H1 (cell line): ENCODE data around the gene TGFB2. TPM values are rescaled to one million over a fixed set of nuclear protein-coding genes. Genes with fewer than 3 reads are reported as not detected.

Experiments used
- CTCF ChIA-PET: fragments of 300-600 bp; sonication (Branson Sonifier 250); formaldehyde crosslinking; loops from one replicate; lab custom pipeline; 2021; ENCODE audit not compliant: partially characterized antibody; lab: Charles Lee
- POLR2A ChIA-PET: fragments of 300-600 bp; sonication (Branson Sonifier 250); formaldehyde crosslinking; loops from one replicate; lab custom pipeline; 2021; ENCODE audit warnings: inconsistent platforms; ENCODE audit not compliant: partially characterized antibody; lab: Charles Lee
- DNase-seq, 2 experiments: peaks; one replicate each; pipeline versions ENCODE4 v3.0.0 to v3.0.0-alpha.2; 2010 to 2022; ENCODE audit warnings: low spot score in 2 of 2, low read depth in 1 of 2, mixed read lengths in 1 of 2
- FAIRE-seq: peaks from 2 replicates; lab custom pipeline; 2011; peaks lifted over from hg19 to GRCh38; lab: Jason Lieb, UNC
- H2AFZ ChIP-seq: 2 replicates; pipeline ENCODE4 v1.8.1; 2012; ENCODE audit warnings: low read length, inconsistent platforms
- H2AK5ac ChIP-seq: 2 replicates; pipeline ENCODE4 v1.6.1; 2013; ENCODE audit warnings: low read depth, low read length
- H2BK120ac ChIP-seq: replicated peaks from 2 replicates; pipeline ENCODE3; 2013; ENCODE audit warnings: low read depth, low read length, inconsistent platforms
- H2BK12ac ChIP-seq: 2 replicates; pipeline ENCODE4 v1.6.1; 2013; ENCODE audit warnings: low read depth, low read length
- H2BK15ac ChIP-seq: 2 replicates; pipeline ENCODE4 v1.6.1; 2013; ENCODE audit warnings: low read length
- H2BK20ac ChIP-seq: 2 replicates; pipeline ENCODE4 v1.6.1; 2013; ENCODE audit warnings: low read length
- H2BK5ac ChIP-seq: 2 replicates; pipeline ENCODE4 v1.6.1; 2013; ENCODE audit warnings: low read depth, low read length
- H3K14ac ChIP-seq: 2 replicates; pipeline ENCODE4 v1.6.1; 2013; ENCODE audit warnings: inconsistent platforms; ENCODE audit not compliant: insufficient read length
- H3K18ac ChIP-seq: 2 replicates; pipeline ENCODE4 v1.6.1; 2013; ENCODE audit warnings: low read length; ENCODE audit errors: extremely low read depth
- H3K23ac ChIP-seq: 2 replicates; pipeline ENCODE4 v1.6.1; 2013; ENCODE audit warnings: inconsistent platforms; ENCODE audit not compliant: insufficient read length
- H3K23me2 ChIP-seq: 2 replicates; pipeline ENCODE4 v1.6.1; 2013; ENCODE audit warnings: low read depth, low read length
- H3K27ac ChIP-seq: 2 replicates; pipeline ENCODE4 v1.6.1; 2011; ENCODE audit warnings: low read depth, low read length, inconsistent platforms
- H3K27me3 ChIP-seq, 4 experiments: replicated peaks in 1 of 4; 1 replicate in 1 of 4; 2 replicates in 3 of 4; pipeline versions ENCODE4 v1.6.1 to v1.8.1; 2011 to 2013; ENCODE audit warnings: low read length in 3 of 4, mild to moderate bottlenecking in 3 of 4, inconsistent platforms in 2 of 4, mixed read lengths in 2 of 4, moderate library complexity in 1 of 4; ENCODE audit not compliant: control insufficient read depth in 3 of 4, insufficient read depth in 3 of 4; ENCODE audit errors: extremely low read depth in 1 of 4
- H3K36me3 ChIP-seq, 4 experiments: 2 replicates each; pipeline versions ENCODE4 v1.6.1 to v1.8.1; 2011 to 2013; ENCODE audit warnings: mild to moderate bottlenecking in 4 of 4, low read length in 3 of 4, moderate library complexity in 2 of 4, control low read depth in 1 of 4, inconsistent platforms in 1 of 4; ENCODE audit not compliant: insufficient read depth in 4 of 4, control insufficient read depth in 2 of 4
- H3K4ac ChIP-seq: replicated peaks from 2 replicates; pipeline ENCODE3; 2013; ENCODE audit warnings: low read length, low read depth, mixed read lengths, inconsistent platforms; ENCODE audit not compliant: insufficient read length
- H3K4me1 ChIP-seq, 4 experiments: replicated peaks in 1 of 4; 1 replicate in 1 of 4; 2 replicates in 3 of 4; pipeline versions ENCODE4 v1.6.1 to v1.8.1; 2011 to 2013; ENCODE audit warnings: low read length in 3 of 4, inconsistent platforms in 2 of 4, mixed read lengths in 1 of 4; ENCODE audit not compliant: insufficient read depth in 4 of 4, control insufficient read depth in 3 of 4
- H3K4me2 ChIP-seq, 2 experiments: 2 replicates each; pipeline versions ENCODE4 v1.6.1 to v1.8.1; 2011 to 2013; ENCODE audit warnings: low read depth in 2 of 2, low read length in 2 of 2, control low read depth in 1 of 2, inconsistent platforms in 1 of 2, mild to moderate bottlenecking in 1 of 2; ENCODE audit not compliant: insufficient read depth in 1 of 2
- H3K4me3 ChIP-seq, 4 experiments: fragments of 200-600, 300-600 bp in 1 of 4; sonication (generic), shearing (Covaris generic), sonication (Bioruptor Twin) in 1 of 4; 2 replicates each; pipeline versions ENCODE4 v1.5.1 to v1.8.1; 2011 to 2016; ENCODE audit warnings: low read length in 4 of 4, low read depth in 3 of 4, control low read depth in 2 of 4, inconsistent platforms in 2 of 4, mild to moderate bottlenecking in 2 of 4, mixed read lengths in 1 of 4, moderate library complexity in 1 of 4; ENCODE audit not compliant: insufficient read depth in 2 of 4; ENCODE audit errors: extremely low read depth in 1 of 4
- H3K56ac ChIP-seq: replicated peaks from 2 replicates; pipeline ENCODE3; 2013; ENCODE audit warnings: low read depth, mild to moderate bottlenecking, mixed read lengths, low read length, inconsistent platforms; ENCODE audit not compliant: insufficient read length
- H3K79me1 ChIP-seq: 2 replicates; pipeline ENCODE4 v1.6.1; 2013; ENCODE audit warnings: low read depth, low read length, control low read depth
- H3K79me2 ChIP-seq, 2 experiments: 2 replicates each; pipeline versions ENCODE4 v1.6.1 to v1.8.1; 2012 to 2013; ENCODE audit warnings: low read length in 2 of 2, mild to moderate bottlenecking in 2 of 2, inconsistent platforms in 1 of 2; ENCODE audit not compliant: insufficient read depth in 2 of 2, control insufficient read depth in 1 of 2
- H3K9ac ChIP-seq, 4 experiments: replicated peaks in 1 of 4; 1 replicate in 1 of 4; 2 replicates in 3 of 4; pipeline versions ENCODE4 v1.6.1 to v1.8.1; 2011 to 2013; ENCODE audit warnings: low read depth in 3 of 4, low read length in 3 of 4, control low read depth in 2 of 4, mild to moderate bottlenecking in 2 of 4, moderate library complexity in 2 of 4, inconsistent platforms in 1 of 4; ENCODE audit errors: extremely low read depth in 1 of 4
- H3K9me3 ChIP-seq, 2 experiments: 2 replicates each; pipeline versions ENCODE4 v1.6.1 to v1.8.1; 2012 to 2013; ENCODE audit warnings: mild to moderate bottlenecking in 2 of 2, moderate library complexity in 2 of 2, control low read depth in 1 of 2, inconsistent platforms in 1 of 2, low read depth in 1 of 2, low read length in 1 of 2, mixed read lengths in 1 of 2; ENCODE audit not compliant: insufficient read depth in 2 of 2
- H4K20me1 ChIP-seq, 2 experiments: replicated peaks in 1 of 2; 2 replicates each; pipeline versions ENCODE3 to v1.8.1; 2011 to 2013; ENCODE audit warnings: inconsistent platforms in 2 of 2, low read length in 2 of 2, mild to moderate bottlenecking in 1 of 2; ENCODE audit not compliant: insufficient read depth in 2 of 2, control insufficient read depth in 1 of 2
- H4K5ac ChIP-seq: 2 replicates; pipeline ENCODE4 v1.6.1; 2013; ENCODE audit warnings: low read length, low read depth, mixed read lengths, inconsistent platforms; ENCODE audit not compliant: insufficient read length
- H4K8ac ChIP-seq: 2 replicates; pipeline ENCODE4 v1.8.0; 2013; ENCODE audit warnings: mild to moderate bottlenecking, moderate library complexity, low read length, inconsistent platforms; ENCODE audit not compliant: insufficient read depth; ENCODE audit errors: extremely low read depth
- H4K91ac ChIP-seq: replicated peaks from 2 replicates; pipeline ENCODE3; 2013; ENCODE audit warnings: low read length, mixed read lengths, inconsistent platforms; ENCODE audit not compliant: insufficient read length
- BRCA1 ChIP-seq: IDR thresholded peaks from 2 replicates; pipeline ENCODE4 v1.6.1; 2012; ENCODE audit warnings: low read depth, low read length, improper control_type of control experiment
- CEBPB ChIP-seq: IDR thresholded peaks from 2 replicates; pipeline ENCODE4 v1.6.1; 2012; ENCODE audit warnings: low read depth, low read length
- CHD2 ChIP-seq: IDR thresholded peaks from 2 replicates; pipeline ENCODE4 v1.6.1; 2012; ENCODE audit warnings: low read length, improper control_type of control experiment
- EP300 ChIP-seq, 2 experiments: IDR thresholded peaks; 1 replicate in 1 of 2; 2 replicates in 1 of 2; pipeline ENCODE4 v1.6.1; 2011 to 2012; ENCODE audit warnings: low read depth in 2 of 2, low read length in 2 of 2, mild to moderate bottlenecking in 2 of 2, borderline replicate concordance in 1 of 2, inconsistent platforms in 1 of 2, moderate library complexity in 1 of 2
- JUND ChIP-seq: IDR thresholded peaks from 2 replicates; pipeline ENCODE4 v1.6.1; 2011; ENCODE audit warnings: mild to moderate bottlenecking, improper control_type of control experiment, low read length
- MAFK ChIP-seq: IDR thresholded peaks from 2 replicates; pipeline ENCODE4 v1.6.1; 2012; ENCODE audit warnings: low read depth, mild to moderate bottlenecking, improper control_type of control experiment, low read length
- MAX ChIP-seq: IDR thresholded peaks from 2 replicates; pipeline ENCODE4 v1.6.1; 2012; ENCODE audit warnings: inconsistent platforms
- RBBP5 ChIP-seq: IDR thresholded peaks from 2 replicates; pipeline ENCODE4 v1.7.1; 2012; ENCODE audit warnings: low read depth, mild to moderate bottlenecking, inconsistent platforms, low read length, moderate library complexity, borderline replicate concordance
- RFX5 ChIP-seq: IDR thresholded peaks from 2 replicates; pipeline ENCODE4 v1.6.1; 2011; ENCODE audit warnings: low read depth, low read length, improper control_type of control experiment, borderline replicate concordance
- SP4 ChIP-seq: IDR thresholded peaks from 2 replicates; pipeline ENCODE4 v1.6.1; 2012; ENCODE audit warnings: low read length, inconsistent platforms
- SRF ChIP-seq: IDR thresholded peaks from 2 replicates; pipeline ENCODE4 v1.6.1; 2011; ENCODE audit warnings: mild to moderate bottlenecking, low read depth, low read length, moderate library complexity
- SUZ12 ChIP-seq: fragments of 200-600 bp; sonication (generic); IDR thresholded peaks from 2 replicates; pipeline ENCODE4 v1.6.1; 2012; ENCODE audit warnings: mild to moderate bottlenecking, inconsistent platforms, low read length, moderate library complexity, mixed read lengths
- TBP ChIP-seq: IDR thresholded peaks from 2 replicates; pipeline ENCODE4 v1.6.1; 2011; ENCODE audit warnings: low read depth, low read length, improper control_type of control experiment
- WGBS, 2 experiments: shearing (Covaris generic) in 1 of 2; methylation state at CpG; one replicate each; pipeline versions ENCODE4 v1.1.6 to v1.1.7; 2013 to 2015; ENCODE audit warnings: low lambda C conversion rate in 2 of 2, mixed read lengths in 2 of 2, inconsistent platforms in 1 of 2, low coverage in 1 of 2, missing lambda C conversion rate in 1 of 2; ENCODE audit not compliant: insufficient replicate concordance in 2 of 2, insufficient coverage in 1 of 2, insufficient read length in 1 of 2; ENCODE audit errors: extremely low coverage in 1 of 2, missing lambda C conversion rate in 1 of 2; 5-methylcytosine and 5-hydroxymethylcytosine counted together
- polyA plus RNA-seq, 7 experiments: library from polyadenylated mRNA; depleted of rRNA in 3 of 7; stranded (reverse) in 5 of 7; unstranded in 2 of 7; fragments of >200 nt in 5 of 7; fragments of 200-250 nt in 2 of 7; gene quantifications; 1 replicate in 5 of 7; 2 replicates in 1 of 7; 4 replicates in 1 of 7; pipeline versions ENCODE4 v1.2.1 to v1.2.3, GENCODE V29; 2011 to 2013; ENCODE audit warnings: missing spikeins in 2 of 7, mixed read lengths in 2 of 7
- total RNA-seq: library from RNA; stranded (reverse); fragmentation: NEBNext Ultra II Directional; extraction: Animal tissue kit (Norgen Biotek cat#: 25700); gene quantifications from 2 replicates; pipeline ENCODE4 v1.2.1, GENCODE V29; 2021

TGFB2 gene
- total and polyA plus RNA-seq, 2 of the 8 experiments (the other 6 are each of a cell fraction or from before 2014, with no cell fraction given): 0.26 to 0.84 TPM

- Histone ChIP-seq H3K14ac (no peak overlapping the region), H3K56ac (no peak overlapping the region), H4K8ac (no peak overlapping the region), H2BK5ac (no peak overlapping the region), H3K9me3 (no peaks in the 10 kb centered on the region), H3K4me1 (peaks cover 4 to 6% (median 5%) of the 10 kb centered on the region in 4 experiments; a peak in 5 of 7 replicates), H3K36me3 (no peaks in the 10 kb centered on the region), H4K91ac (no peak overlapping the region), H2BK20ac (no peak overlapping the region), H3K79me2 (no peaks in the 10 kb centered on the region), H3K4me3 (no peak overlapping the region), H2BK12ac (no peak overlapping the region), H3K23ac (no peak overlapping the region), H3K23me2 (no peaks in the 10 kb centered on the region), H2AFZ (no peak overlapping the region), H3K4ac (no peak overlapping the region), H3K79me1 (no peaks in the 10 kb centered on the region), H2BK15ac (no peak overlapping the region), H3K27me3 (no peaks in the 10 kb centered on the region), H3K4me2 (no peak overlapping the region), H3K9ac (no peak overlapping the region), H4K20me1 (no peaks in the 10 kb centered on the region), H2BK120ac (no peak overlapping the region), H3K27ac (no peak overlapping the region), H3K18ac (no peak overlapping the region), H4K5ac (no peak overlapping the region), H2AK5ac (no peak overlapping the region)
- POLR2A ChIA-PET: no interaction called here
- FAIRE-seq (no peak), DNase-seq (no peak)
- WGBS, 2 experiments: 94% methylated on average over 2 of the region's 2 CpGs; no CpG with 5 or more reads in 1 of the 2 experiments
- CTCF ChIA-PET: interaction anchor here (1.1 kb wide), 1 partner anchor 10 kb away, joined by 4 read pairs; no protein-coding TSS in a partner anchor
- TF ChIP-seq BRCA1 (no peak), EP300 (IDR thresholded peaks at IDR 0.05; ENCODE audit: borderline replicate concordance in 1 of 2, low read depth in 2 of 2, low read length in 2 of 2) (no peak), MAFK (no peak), MAX (no peak), RBBP5 (no peak), SRF (no peak), CHD2 (no peak), JUND (no peak), SUZ12 (no peak), TBP (no peak), SP4 (no peak), CEBPB (no peak), RFX5 (no peak)
Measured at GRCh38 chr1:218454700-218455282, 109.7 kb downstream of the TGFB2 start.
